Fibroblast of lung (primary cell): ENCODE measurements around the gene ZBTB40.

Experiments
- EZH2 ChIP-seq: IDR thresholded peaks from 2 replicates; pipeline ENCODE4 v1.5.1; 2012; ENCODE audit warnings: low read length, control low read depth, mild to moderate bottlenecking; ENCODE audit errors: missing control alignments
- TF ChIP-seq, protein P1 (sequence below), 2 donors: IDR thresholded peaks in 1 of 2; conservative IDR thresholded peaks in 1 of 2; 1 replicate in 1 of 2; 2 replicates in 1 of 2; pipeline ENCODE4 v1.5.1; 2011 to 2012; ENCODE audit warnings: low read length in 2 of 2, control low read depth in 1 of 2, inconsistent platforms in 1 of 2, low read depth in 1 of 2, mild to moderate bottlenecking in 1 of 2

- TF ChIP-seq, protein P1, sequence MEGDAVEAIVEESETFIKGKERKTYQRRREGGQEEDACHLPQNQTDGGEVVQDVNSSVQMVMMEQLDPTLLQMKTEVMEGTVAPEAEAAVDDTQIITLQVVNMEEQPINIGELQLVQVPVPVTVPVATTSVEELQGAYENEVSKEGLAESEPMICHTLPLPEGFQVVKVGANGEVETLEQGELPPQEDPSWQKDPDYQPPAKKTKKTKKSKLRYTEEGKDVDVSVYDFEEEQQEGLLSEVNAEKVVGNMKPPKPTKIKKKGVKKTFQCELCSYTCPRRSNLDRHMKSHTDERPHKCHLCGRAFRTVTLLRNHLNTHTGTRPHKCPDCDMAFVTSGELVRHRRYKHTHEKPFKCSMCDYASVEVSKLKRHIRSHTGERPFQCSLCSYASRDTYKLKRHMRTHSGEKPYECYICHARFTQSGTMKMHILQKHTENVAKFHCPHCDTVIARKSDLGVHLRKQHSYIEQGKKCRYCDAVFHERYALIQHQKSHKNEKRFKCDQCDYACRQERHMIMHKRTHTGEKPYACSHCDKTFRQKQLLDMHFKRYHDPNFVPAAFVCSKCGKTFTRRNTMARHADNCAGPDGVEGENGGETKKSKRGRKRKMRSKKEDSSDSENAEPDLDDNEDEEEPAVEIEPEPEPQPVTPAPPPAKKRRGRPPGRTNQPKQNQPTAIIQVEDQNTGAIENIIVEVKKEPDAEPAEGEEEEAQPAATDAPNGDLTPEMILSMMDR (conservative IDR thresholded peaks at IDR 0.05 in 1 of 2, IDR thresholded peaks at IDR 0.05 in 1 of 2; ENCODE audit: low read depth in 1 of 2, low read length in 2 of 2) = no peak
- TF ChIP-seq EZH2 = no peak
Measured at GRCh38 chr1:22415489-22415888, 36.2 kb upstream of the ZBTB40 start.
